HUES6 (cell line): ENCODE results near the gene DMXL1.
A peak's percentile ranks its signal among the peaks of the same experiment; 100 is the strongest.
"Not testable (repeated sequence)": the region's sequence is repeated elsewhere in the genome, so short reads cannot be mapped to it uniquely, and the experiment has no call there.

Experiments
- H3K27ac ChIP-seq: 2 replicates; pipeline ENCODE4 v1.7.0; 2013; ENCODE audit warnings: low read depth, mild to moderate bottlenecking, low read length, inconsistent platforms
- H3K27me3 ChIP-seq: 2 replicates; pipeline ENCODE4 v1.6.1; 2013; ENCODE audit warnings: low read length; ENCODE audit not compliant: control insufficient read depth, insufficient read depth
- H3K36me3 ChIP-seq: 2 replicates; pipeline ENCODE4 v1.6.1; 2013; ENCODE audit warnings: low read length; ENCODE audit not compliant: control insufficient read depth, insufficient read depth
- H3K4me1 ChIP-seq: 2 replicates; pipeline ENCODE4 v1.6.1; 2013; ENCODE audit warnings: low read length; ENCODE audit not compliant: control insufficient read depth, insufficient read depth
- H3K4me3 ChIP-seq: 2 replicates; pipeline ENCODE4 v1.5.1; 2013; ENCODE audit warnings: low read depth, low read length
- H3K9ac ChIP-seq: one replicate; pipeline ENCODE4 v1.6.1; 2013; ENCODE audit warnings: mild to moderate bottlenecking, low read length
- H3K9me3 ChIP-seq: 2 replicates; pipeline ENCODE4 v1.6.1; 2013; ENCODE audit warnings: low read depth, low read length; ENCODE audit not compliant: control insufficient read depth, insufficient read depth

DMXL1 gene

DNA sequence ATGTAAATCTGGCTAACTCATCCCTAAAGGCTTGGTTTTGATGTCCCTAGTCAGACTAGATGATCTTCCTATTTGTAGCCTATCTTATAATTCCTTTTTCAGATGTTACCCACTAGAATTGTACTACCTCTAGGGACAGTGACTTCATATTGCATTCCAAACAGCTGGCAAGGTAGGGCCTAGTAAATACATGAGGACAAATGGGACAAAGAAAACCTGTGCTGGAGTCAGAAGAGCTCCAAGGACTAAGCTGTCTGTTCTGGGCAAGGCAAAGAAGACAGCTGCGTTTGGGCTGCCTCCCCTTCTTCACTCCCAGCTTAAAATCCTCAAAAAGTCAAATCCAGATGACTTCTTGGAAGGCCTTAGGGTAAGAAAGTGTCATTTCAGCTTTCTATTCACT is 10.0 kb downstream of the DMXL1 start:
- peaks cover 46% of the 10 kb centered on the region for H3K4me1 ChIP-seq

DNA sequence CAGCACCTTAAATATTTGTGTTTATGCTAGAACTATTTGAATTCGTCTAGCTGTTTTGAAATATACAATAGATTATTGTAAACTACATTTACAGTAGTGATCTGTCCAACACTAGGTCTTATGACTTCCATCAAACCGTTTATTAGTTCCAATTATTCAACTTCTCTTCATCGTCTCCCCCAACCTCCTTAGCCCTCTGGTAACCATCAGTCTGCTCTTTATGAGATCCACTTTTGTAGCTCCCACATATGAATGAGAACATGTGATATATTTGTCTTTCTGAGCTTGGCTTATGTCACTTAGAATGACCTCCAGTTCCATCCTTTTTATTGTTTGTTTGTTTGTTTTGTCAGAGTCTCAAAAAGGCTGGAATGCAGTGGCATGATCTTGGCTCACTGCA is 11.8 kb downstream of the DMXL1 start:
- Histone ChIP-seq H3K27ac (no peak overlapping the region), H3K9ac (no peak overlapping the region)

More for the DNA sequence above, 10.0 kb downstream of the DMXL1 start:
- H3K4me3 ChIP-seq, result 0 out of 2 replicates have a peak overlapping the region, but pooled peaks have one; percentile 2
- H3K9ac ChIP-seq, result peak overlapping the region; percentile 84
- peaks cover 7% of the 10 kb centered on the region for H3K9me3 ChIP-seq
- H3K36me3 ChIP-seq, result peaks cover 4% of the 10 kb centered on the region
- H3K27ac ChIP-seq, result peak overlapping the region; percentile 99
- H3K27me3 ChIP-seq, result no peaks in the 10 kb centered on the region

DNA sequence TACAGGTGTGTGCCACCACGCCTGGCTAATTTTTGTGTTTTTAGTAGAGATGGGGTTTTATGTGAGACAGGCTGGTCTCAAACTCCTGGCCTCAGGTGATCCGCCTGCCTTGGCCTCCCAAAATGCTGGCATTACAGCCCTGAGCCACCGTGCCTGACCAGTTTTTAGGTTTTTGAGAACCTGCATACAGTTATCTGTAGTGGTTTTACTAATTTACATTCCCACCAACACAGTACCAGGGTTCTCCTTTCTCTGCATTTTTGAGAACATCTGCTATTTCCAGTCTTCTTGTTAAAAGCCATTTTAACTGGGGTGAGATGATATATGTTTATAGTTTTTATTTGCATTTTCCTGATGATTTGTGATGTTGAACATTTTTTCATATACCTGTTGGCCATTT is 12.8 kb downstream of the DMXL1 start:
- Histone ChIP-seq H3K9ac (no peak overlapping the region), H3K27ac (no peak overlapping the region), H3K4me3 (no peak overlapping the region), H3K4me1 (peaks cover 30% of the 10 kb centered on the region), H3K9me3 (peaks cover 15% of the 10 kb centered on the region), H3K36me3 (peaks cover 8% of the 10 kb centered on the region), H3K27me3 (no peaks in the 10 kb centered on the region)

More for the DNA sequence above, 11.8 kb downstream of the DMXL1 start:
- Histone ChIP-seq H3K9me3 (peaks cover 15% of the 10 kb centered on the region), H3K36me3 (peaks cover 8% of the 10 kb centered on the region), H3K4me1 (peaks cover 39% of the 10 kb centered on the region), H3K4me3 (no peak overlapping the region), H3K27me3 (no peaks in the 10 kb centered on the region)

DNA sequence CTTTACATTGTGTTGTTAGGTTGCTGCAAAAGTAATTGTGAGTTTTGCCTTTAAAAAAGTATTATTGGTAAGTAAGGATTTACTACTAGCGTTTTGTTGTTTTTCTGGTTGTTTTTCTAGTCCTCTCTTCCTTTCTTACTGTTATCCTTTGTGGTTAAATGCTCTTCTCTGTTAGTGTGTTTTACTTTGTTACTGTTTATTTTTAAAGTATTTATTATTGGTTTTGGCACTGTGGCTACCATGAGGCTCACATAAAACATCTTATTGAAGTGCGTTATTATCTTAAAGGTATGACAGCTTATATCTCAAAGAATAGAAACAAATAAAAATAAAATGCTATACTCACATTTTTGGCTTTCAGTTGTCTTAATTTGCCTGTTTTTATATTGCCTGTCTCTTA is 17.6 kb downstream of the DMXL1 start:
- no peaks in the 10 kb centered on the region for H3K27me3 ChIP-seq
- peaks cover 13% of the 10 kb centered on the region for H3K36me3 ChIP-seq
- no peak overlapping the region for H3K4me3 ChIP-seq
- H3K9me3 ChIP-seq, result peaks cover 15% of the 10 kb centered on the region
- no peak overlapping the region for H3K27ac ChIP-seq
- H3K4me1 ChIP-seq, result no peaks in the 10 kb centered on the region
- H3K9ac ChIP-seq, result no peak overlapping the region

DNA sequence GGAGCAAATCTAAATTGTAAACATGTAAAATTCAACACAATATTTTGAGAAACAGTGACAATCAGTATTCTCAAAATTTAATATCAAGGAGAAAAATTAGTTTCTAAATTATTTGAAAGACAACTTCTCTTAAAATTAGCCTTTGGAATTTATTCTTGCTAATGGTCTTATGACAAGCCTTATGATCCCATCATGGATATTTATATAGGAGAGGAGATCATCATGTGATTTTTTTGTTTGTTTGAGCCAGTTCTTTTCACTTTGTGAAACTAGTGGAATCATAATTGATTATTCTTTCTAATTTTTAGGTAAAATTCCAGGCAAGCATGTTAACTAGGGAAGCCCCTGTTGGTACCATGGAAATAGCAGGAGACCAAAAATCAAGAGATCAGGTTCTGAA is 24.7 kb downstream of the DMXL1 start:
- no peak overlapping the region for H3K27ac ChIP-seq
- peaks cover 23% of the 10 kb centered on the region for H3K36me3 ChIP-seq
- H3K9ac ChIP-seq, result no peak overlapping the region
- no peaks in the 10 kb centered on the region for H3K9me3 ChIP-seq
- no peaks in the 10 kb centered on the region for H3K4me1 ChIP-seq
- H3K27me3 ChIP-seq, result no peaks in the 10 kb centered on the region
- H3K4me3 ChIP-seq, result no peak overlapping the region

DNA sequence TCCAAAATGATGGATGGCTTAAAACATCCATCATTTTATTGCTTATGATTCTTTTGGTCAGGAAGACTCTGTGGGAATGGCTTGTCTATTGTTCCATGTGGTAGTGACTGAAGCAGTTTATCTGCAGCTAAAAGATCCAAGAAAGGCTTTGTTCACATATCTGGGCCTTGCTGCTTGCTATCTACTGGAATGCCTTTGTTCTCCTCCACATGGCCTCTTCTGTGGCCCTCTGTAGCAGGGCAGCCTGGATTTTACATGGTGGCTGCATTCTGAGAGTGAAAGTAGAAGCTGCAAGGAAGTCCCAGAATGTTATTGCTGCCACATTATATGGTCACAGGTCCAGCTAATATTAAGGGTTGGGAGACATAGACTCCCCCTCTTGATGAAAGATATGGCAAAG is 35.1 kb downstream of the DMXL1 start:
- Histone ChIP-seq H3K4me1 (0 out of 2 replicates have a peak, but pooled peaks cover 2% of the 10 kb centered on the region), H3K27ac (no peak overlapping the region), H3K9ac (no peak overlapping the region), H3K36me3 (peaks cover 40% of the 10 kb centered on the region), H3K27me3 (no peaks in the 10 kb centered on the region), H3K9me3 (no peaks in the 10 kb centered on the region), H3K4me3 (no peak overlapping the region)

DNA sequence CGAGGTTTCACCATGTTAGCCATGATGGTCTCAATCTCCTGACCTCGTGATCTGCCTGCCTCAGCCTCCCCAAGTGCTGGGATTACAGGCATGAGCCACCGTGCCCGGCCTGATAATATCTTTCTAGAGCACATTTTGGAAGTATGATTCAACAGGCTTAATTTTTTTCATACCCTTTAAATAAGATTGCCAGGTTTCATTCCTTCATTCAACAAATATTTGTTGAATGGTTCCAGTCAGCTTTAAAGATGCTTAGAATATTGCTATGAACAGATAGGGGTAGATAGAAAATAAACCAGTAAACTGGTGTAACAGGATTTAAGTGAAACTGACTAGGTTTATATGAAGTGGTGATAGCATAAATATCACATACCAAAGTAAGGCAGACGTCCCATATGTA is 41.3 kb downstream of the DMXL1 start:
- Histone ChIP-seq H3K27me3 (no peaks in the 10 kb centered on the region), H3K27ac (no peak overlapping the region), H3K9me3 (no peaks in the 10 kb centered on the region), H3K9ac (no peak overlapping the region), H3K4me3 (no peak overlapping the region), H3K36me3 (peaks cover 75% of the 10 kb centered on the region), H3K4me1 (no peaks in the 10 kb centered on the region)

DNA sequence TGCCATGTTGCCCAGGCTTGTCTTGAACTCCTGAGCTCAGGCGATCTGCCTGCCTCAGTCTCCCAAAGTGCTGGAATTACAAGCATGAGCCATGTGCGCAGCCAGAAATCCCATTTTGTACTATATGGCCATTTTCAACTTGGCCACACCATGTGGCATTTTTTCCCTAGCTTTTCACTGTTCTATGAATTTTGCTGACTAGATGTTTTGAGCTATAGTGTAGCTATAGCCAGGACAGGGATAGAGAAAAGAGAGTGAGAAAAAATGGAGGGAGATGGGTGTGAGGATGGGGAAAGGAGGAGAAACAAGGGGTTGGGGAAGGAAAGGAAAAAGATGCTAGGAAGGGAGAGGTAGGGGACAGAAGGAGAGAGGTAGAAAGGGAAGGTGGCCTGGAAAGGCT is 46.4 kb downstream of the DMXL1 start:
- peaks cover 7% of the 10 kb centered on the region for H3K9me3 ChIP-seq
- no peak overlapping the region for H3K27ac ChIP-seq
- no peaks in the 10 kb centered on the region for H3K4me1 ChIP-seq
- H3K9ac ChIP-seq, result no peak overlapping the region
- H3K27me3 ChIP-seq, result no peaks in the 10 kb centered on the region
- H3K4me3 ChIP-seq, result no peak overlapping the region
- H3K36me3 ChIP-seq, result peaks cover 79% of the 10 kb centered on the region

DNA sequence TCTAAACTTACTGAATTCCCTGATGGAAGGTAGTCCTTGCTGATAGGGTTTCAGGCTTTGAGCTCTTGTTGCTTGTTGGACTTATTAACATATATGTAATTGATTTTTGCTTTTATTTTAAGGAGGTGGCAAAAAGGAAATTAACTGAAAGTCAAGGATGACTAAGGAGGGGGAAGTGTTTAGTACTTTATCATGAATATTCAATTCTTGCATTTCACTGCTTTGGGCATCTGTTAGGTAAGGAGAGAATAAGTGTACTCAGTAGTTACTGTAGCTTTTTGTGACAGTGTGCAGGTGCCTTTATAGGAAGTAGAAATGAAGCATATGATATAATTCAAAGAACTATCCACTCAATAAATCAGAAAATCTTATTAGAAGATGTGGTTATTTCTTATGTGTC is 47.1 kb downstream of the DMXL1 start:
- H3K27me3 ChIP-seq, result no peaks in the 10 kb centered on the region
- H3K4me3 ChIP-seq, result no peak overlapping the region
- H3K4me1 ChIP-seq, result no peaks in the 10 kb centered on the region
- H3K9ac ChIP-seq, result no peak overlapping the region
- H3K36me3 ChIP-seq, result peaks cover 75% of the 10 kb centered on the region
- H3K27ac ChIP-seq, result no peak overlapping the region
- peaks cover 7% of the 10 kb centered on the region for H3K9me3 ChIP-seq

DNA sequence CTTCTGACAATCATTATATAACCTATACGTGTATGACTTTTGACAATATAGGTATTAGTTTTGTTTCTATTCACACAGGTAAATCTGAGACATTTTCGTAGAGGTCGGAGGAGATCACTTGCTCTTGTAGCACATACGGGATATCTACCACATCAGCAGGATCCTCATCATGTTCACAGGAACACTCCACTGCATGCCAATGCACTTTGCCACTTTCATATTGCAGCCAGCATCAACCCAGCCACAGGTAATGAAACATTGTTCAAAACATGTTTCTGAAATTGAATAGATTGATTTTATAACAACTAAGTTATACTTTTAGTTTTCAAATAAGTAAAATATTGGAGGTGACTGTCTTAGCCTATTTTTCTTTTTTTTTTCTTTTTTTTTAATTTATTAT is 50.0 kb downstream of the DMXL1 start:
- H3K4me3 ChIP-seq, result no peak overlapping the region
- no peak overlapping the region for H3K9ac ChIP-seq
- H3K36me3 ChIP-seq, result peaks cover 68% of the 10 kb centered on the region
- H3K4me1 ChIP-seq, result no peaks in the 10 kb centered on the region
- no peaks in the 10 kb centered on the region for H3K27me3 ChIP-seq
- no peak overlapping the region for H3K27ac ChIP-seq
- H3K9me3 ChIP-seq, result peaks cover 9% of the 10 kb centered on the region

DNA sequence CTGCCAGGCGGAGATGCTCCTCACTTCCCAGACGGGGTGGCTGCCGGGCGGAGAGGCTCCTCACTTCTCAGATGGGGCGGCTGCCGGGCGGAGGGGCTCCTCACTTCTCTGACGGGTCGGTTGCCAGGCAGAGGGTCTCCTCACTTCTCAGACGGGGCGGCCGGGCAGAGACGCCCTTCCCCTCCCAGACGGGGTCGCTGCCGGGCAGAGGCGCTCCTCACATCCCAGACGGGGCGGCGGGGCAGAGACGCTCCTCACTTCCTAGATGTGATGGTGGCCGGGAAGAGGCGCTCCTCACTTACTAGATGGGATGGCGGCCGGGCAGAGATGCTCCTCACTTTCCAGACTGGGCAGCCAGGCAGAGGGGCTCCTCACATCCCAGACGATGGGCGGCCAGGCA is 51.6 kb downstream of the DMXL1 start:
- H3K9me3 ChIP-seq, H3K9ac ChIP-seq, H3K27ac ChIP-seq, H3K4me3 ChIP-seq, H3K27me3 ChIP-seq, H3K4me1 ChIP-seq: not testable (repeated sequence)
- peaks cover 53% of the 10 kb centered on the region for H3K36me3 ChIP-seq

DNA sequence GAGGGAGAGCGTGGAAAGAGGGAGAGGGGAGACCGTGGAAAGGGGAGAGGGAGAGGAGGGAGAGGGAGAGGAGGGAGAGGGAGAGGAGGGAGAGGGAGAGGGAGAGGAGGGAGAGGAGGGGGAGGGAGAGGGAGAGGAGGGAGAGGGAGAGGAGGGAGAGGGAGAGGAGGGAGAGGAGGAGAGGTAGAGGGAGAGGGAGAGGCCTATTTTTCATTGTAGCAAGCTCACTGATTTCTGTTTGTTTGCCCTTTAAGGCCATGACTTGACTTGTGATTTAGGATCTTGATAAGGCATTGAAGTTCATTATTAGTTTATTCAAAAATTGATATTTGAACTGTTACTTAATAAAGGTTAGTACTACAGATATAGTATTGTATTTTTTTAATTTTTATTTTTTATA is 52.4 kb downstream of the DMXL1 start:
- Histone ChIP-seq H3K36me3 (peaks cover 50% of the 10 kb centered on the region), H3K27me3 (no peaks in the 10 kb centered on the region), H3K4me3 (no peak overlapping the region), H3K27ac (no peak overlapping the region), H3K4me1 (no peaks in the 10 kb centered on the region), H3K9me3 (peaks cover 9% of the 10 kb centered on the region), H3K9ac (no peak overlapping the region)
